ENCODE measurements around the gene CUL3.

Gene CUL3

GRCh38 chr2:224438726-224439125, 146.4 kb downstream of the CUL3 start:
- no peak for DNase-seq (ENCODE audit: extremely low read depth, low read depth)
- TF ChIP-seq, protein P1, sequence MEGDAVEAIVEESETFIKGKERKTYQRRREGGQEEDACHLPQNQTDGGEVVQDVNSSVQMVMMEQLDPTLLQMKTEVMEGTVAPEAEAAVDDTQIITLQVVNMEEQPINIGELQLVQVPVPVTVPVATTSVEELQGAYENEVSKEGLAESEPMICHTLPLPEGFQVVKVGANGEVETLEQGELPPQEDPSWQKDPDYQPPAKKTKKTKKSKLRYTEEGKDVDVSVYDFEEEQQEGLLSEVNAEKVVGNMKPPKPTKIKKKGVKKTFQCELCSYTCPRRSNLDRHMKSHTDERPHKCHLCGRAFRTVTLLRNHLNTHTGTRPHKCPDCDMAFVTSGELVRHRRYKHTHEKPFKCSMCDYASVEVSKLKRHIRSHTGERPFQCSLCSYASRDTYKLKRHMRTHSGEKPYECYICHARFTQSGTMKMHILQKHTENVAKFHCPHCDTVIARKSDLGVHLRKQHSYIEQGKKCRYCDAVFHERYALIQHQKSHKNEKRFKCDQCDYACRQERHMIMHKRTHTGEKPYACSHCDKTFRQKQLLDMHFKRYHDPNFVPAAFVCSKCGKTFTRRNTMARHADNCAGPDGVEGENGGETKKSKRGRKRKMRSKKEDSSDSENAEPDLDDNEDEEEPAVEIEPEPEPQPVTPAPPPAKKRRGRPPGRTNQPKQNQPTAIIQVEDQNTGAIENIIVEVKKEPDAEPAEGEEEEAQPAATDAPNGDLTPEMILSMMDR (IDR thresholded peaks at IDR 0.05; ENCODE audit: low read depth, low read length), result no peak

- DNase-seq (ENCODE audit: extremely low read depth, low read depth), result no peak
- TF ChIP-seq, protein P1 (IDR thresholded peaks at IDR 0.05; ENCODE audit: low read depth, low read length), result no peak
Observed at GRCh38 chr2:224436634-224437033, 148.5 kb downstream of the CUL3 start.

- DNase-seq (ENCODE audit: extremely low read depth, low read depth), result no peak
Observed at GRCh38 chr2:224434618-224435017, 150.5 kb downstream of the CUL3 start.

GRCh38 chr2:224433442-224433841, 151.7 kb downstream of the CUL3 start:
- no peak for DNase-seq (ENCODE audit: extremely low read depth, low read depth)

More at GRCh38 chr2:224434618-224435017, 150.5 kb downstream of the CUL3 start:
- TF ChIP-seq, protein P1 (IDR thresholded peaks at IDR 0.05; ENCODE audit: low read depth, low read length), result no peak

DNA sequence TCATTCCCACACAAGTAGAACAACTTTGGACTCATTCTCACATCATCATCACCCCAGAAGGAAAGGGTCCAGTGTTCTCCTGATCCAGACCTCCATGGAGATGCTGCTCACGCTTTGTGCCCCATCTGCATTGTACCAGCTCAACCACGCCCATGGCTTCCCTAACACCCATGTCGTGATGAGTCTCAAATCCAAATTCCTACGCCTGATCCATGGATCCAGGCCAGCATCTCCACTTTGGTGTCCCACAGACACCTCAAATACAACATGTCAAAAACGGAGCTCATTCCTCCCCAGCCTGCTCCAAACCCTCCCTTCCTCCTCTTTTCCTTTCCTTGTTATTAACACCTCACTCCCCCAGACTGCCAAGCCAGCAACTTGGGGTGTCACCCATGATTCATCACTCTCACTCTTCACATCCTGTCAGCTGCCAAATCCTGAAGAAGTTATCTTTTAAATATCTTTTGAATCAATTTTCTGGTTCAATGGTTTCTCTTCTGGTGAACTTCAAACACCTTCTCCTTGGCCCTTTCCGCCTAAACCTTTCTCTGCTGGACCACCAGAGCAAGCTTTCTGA, 153.1 kb downstream of the CUL3 start:
- TF ChIP-seq, protein P1 (IDR thresholded peaks at IDR 0.05; ENCODE audit: low read depth, low read length), result no peak
- DNase-seq (ENCODE audit: extremely low read depth, low read depth), result no peak

More at GRCh38 chr2:224433442-224433841, 151.7 kb downstream of the CUL3 start:
- TF ChIP-seq, protein P1 (IDR thresholded peaks at IDR 0.05; ENCODE audit: low read depth, low read length), result no peak

DNA sequence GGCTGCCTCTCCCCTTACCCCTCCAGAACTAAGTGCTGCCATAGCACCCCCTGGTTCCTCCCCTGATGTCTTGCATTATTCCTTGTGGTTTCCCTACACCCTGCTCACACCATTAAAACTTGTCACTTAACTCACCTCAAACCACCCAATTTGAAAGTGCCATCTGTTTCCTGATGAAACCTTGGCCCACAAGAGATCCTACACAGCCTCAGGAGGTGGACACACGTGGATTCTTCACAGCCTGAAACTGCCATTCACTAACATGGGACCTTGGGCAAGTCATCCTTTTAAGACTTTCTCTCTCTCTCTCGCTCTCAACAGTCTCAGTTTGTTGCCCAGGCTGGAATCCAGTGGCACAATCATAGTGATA, 155.7 kb downstream of the CUL3 start:
- DNase-seq (ENCODE audit: extremely low read depth, low read depth), result no peak
- TF ChIP-seq, protein P1 (IDR thresholded peaks at IDR 0.05; ENCODE audit: low read depth, low read length), result no peak

DNA sequence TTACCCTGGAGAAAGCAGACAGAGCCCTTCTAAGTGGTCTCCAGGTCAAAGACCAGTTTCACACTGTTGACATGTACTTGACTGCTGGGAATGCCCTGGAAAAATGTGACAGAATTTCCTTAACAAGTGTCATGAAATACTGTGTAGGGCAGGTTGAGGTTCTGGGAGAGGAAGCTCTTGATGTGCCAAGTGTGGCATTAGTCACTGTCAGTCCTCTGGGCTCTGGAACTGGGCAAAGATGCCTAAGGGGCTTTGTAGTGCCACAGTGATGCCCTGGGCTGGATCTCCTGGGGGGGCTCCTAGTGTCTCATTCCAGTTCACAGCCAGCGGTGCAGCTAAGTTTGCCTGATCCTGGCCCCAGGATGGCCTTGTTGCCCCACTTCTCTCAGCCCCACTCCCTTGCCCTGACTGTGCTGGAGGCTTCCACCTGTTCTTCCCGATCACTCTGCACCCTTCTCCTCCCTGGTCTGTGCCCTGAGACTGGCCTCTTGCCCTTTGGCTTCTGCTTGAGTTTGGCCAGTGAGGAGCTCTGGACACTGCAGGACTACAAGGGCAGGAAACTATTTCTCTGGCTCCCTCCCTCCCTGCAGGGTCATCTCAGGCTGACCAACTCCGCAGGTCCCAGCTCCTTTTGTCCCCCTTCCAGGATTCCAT, 156.2 kb downstream of the CUL3 start:
- DNase-seq (ENCODE audit: extremely low read depth, low read depth), result no peak
- TF ChIP-seq, protein P1 (IDR thresholded peaks at IDR 0.05; ENCODE audit: low read depth, low read length), result no peak
